HG03095 (cell line): ENCODE data around the gene FBRSL1.
"Not testable (repeated sequence)": the region's sequence is repeated elsewhere in the genome, so short reads cannot be mapped to it uniquely, and the experiment has no call there.

Source experiments
- ATAC-seq: cut with Tn5 transposase; IDR thresholded peaks from one replicate; pipeline ENCODE4 v1.9.1; 2021; ENCODE audit warnings: moderate library complexity; ENCODE audit not compliant: unreplicated experiment

The FBRSL1 gene

GRCh38 chr12:132470397-132470796 is 19.6 kb upstream of the FBRSL1 start:
- no peak for ATAC-seq

DNA sequence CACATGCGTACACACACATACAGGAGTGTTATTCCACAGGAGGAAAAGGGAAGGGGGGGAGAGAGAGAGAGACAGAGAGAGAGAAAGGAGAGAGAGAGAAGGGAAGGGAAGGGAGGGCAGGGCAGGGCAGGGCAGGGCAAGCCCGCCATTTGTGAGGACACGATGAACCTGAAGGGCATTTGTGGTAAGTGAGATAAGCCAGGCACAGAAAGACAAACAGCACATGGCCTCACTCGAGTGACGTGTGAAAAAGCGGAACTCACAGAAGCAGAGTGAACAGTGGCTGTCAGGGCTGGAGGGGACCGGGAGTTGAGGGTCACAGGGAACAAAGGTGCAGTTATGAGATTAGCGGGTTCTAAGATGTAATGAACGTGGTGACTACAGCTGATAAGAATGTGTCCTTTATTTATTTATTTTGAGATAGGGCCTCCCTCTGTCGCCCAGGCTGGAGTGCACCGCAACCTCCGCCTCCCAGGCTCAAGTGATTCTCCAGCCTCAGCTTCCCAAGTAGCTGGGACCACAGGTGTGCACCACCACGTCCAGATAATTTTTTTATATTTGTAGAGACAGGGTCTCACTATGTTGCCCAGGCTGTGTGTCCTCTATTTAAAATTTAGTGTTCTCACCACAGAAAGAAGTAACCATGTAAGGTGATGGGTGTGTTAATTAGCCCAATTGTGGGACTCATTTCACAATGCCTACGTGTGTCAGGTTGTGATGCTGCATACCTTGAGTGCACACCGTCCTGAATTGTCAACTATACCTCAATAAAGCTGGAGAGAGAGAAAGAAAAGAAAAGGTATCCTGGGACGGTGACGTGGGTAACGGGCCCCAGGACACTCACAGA is 18.7 kb upstream of the FBRSL1 start:
- no peak for ATAC-seq

DNA sequence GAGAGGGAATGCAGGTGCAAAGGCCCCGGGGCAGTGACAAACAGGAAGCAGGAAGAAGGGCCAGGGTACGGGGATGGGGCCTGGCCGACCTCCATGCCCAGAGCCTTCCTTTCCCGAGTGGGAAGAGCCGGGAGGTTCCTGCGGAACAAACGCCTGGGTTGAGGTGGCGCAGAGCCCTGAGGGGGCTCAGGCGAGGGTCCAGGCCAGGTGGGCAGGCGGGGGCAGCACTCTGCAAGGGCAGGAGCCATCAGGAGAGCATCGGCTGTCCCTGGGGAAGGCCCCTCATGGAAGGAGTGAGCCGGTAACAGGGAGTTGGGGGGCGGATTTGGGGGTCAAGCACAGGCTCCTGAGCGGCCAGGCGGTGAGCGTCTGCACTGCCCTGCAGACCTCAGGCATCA is 18.1 kb upstream of the FBRSL1 start:
- ATAC-seq, result no peak

- ATAC-seq, result no peak
Measured at GRCh38 chr12:132472386-132472785, 17.6 kb upstream of the FBRSL1 start.

- ATAC-seq, result no peak
Measured at GRCh38 chr12:132474237-132474741, 15.7 kb upstream of the FBRSL1 start.

DNA sequence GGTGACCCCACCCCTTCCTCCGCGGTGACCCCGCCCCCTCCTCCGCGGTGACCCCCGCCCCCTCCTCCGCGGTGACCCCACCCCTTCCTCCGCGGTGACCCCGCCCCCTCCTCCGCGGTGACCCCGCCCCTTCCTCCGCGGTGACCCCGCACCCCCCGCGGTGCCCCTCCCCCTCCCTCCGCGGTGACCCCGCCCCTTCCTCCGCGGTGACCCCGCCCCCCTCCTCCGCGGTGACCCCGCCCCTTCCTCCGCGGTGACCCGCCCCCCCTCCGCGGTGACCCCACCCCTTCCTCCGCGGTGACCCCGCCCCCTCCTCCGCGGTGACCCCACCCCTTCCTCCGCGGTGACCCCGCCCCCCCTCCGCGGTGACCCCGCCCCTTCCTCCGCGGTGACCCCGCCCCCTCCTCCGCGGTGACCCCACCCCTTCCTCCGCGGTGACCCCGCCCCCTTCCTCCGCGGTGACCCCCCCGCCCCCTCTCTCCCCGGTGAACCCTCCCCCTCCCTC is 15.1 kb upstream of the FBRSL1 start:
- not testable (repeated sequence) for ATAC-seq

GRCh38 chr12:132475304-132476037 is 14.5 kb upstream of the FBRSL1 start:
- no peak for ATAC-seq

DNA sequence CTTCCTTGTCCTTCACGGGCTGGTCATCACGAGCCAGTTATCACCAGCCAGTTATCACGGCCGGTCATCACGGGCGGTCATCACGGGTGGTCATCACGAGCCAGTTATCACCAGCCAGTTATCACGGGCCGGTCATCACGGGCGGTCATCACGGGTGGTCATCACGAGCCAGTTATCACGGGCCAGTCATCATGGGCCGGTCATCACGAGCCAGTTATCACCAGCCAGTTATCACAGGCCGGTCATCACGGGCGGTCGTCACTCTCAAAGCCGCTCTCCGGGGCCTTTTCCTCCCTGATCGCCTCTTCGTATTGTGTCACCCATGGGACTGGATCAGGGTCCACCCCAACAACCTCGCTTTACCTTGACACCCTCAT is 13.9 kb upstream of the FBRSL1 start:
- no peak for ATAC-seq

DNA sequence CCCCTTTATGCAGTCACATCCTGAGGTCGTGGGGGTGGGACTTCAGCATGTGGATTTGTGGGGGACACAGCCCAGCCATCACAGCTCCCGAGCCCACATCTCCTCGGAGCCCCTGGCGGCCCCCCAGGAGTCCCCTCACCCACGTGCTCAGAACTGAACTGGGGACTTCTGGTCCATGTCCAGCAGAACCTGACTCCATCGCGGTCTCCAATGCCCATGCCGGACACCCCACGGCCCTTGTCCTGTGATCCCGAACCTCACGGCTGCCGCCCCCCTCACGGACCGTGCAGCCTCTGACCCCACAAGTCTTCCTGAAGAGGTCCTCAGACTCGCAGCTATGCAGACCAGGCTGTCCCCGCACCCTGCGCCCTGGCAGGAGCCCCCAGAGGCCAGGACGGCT is 13.5 kb upstream of the FBRSL1 start:
- ATAC-seq, result no peak

- no peak for ATAC-seq
Measured at GRCh38 chr12:132477017-132477702, 12.8 kb upstream of the FBRSL1 start.

DNA sequence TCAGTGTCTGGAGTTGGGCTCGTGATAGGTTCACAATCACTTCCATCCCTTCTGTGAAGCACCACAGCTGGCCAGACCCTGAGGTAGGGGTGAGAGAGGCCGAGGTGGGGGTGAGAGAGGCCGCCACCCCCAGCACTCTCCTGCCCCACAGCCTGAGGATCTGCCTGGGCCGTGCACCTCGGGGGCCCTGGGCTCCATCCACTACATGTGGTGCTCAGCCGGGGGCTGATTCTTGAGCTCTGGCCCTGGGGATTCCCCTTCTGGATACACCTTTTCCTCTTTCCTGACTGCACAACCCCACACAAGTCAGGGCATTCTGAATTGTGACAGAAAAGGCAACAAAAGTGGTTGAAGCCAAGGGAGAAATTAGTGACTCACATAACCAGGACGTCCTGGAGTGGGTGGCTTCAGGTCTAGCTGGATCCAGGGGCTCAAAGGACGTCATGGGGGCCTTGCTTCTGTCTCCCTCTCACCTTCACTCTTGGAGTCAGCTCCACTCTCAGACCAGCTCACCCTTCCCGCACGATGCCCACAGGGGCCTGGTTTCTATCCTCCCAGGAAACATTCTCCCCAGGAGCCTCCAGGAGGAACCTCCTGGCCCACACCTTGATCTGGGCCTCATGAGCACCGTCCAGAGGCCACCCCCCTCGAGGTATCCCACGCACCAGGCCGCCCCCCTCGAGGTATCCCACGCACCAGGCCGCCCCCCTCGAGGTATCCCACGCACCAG is 12.1 kb upstream of the FBRSL1 start:
- no peak for ATAC-seq

DNA sequence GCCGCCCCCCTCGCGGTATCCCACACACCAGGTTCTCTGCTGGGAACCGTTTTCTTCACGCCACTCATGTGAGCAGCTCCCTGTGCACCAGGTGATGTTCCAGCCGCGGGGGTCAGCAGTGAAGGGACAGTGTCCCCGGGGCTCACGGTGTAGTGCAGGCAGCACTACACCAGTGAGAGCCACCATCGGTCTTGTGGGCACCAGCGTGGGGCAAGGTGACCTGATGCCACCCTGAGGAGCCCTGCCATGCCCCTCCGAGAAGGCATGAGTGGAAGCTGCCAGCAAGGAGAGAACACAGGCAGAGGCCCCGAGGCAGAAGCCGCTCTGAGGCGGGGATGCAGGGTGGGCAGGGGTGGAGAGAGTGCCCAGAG is 11.5 kb upstream of the FBRSL1 start:
- ATAC-seq, result no peak

GRCh38 chr12:132478845-132479244 is 11.1 kb upstream of the FBRSL1 start:
- no peak for ATAC-seq

DNA sequence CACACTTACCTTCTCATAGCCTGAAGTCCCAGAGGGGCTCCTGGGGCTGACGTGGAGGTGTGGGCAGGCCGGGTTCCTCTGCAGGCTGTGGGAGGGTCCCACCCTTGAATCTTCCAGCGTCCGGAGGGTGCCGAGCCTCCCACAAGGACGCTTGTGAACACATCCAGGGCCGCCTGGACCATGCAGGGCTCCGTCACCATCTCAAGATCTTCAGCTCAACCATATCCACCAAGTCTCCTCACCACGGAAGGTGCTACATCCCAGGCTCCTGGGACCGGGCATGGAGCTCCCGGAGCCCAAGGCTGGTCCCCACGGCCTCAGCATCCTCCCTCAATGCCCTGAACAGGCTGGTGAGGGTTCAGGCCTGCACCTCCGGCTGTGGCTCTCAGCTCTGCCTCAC is 10.7 kb upstream of the FBRSL1 start:
- no peak for ATAC-seq

- no peak for ATAC-seq
Measured at GRCh38 chr12:132479938-132480622, 9.9 kb upstream of the FBRSL1 start.

DNA sequence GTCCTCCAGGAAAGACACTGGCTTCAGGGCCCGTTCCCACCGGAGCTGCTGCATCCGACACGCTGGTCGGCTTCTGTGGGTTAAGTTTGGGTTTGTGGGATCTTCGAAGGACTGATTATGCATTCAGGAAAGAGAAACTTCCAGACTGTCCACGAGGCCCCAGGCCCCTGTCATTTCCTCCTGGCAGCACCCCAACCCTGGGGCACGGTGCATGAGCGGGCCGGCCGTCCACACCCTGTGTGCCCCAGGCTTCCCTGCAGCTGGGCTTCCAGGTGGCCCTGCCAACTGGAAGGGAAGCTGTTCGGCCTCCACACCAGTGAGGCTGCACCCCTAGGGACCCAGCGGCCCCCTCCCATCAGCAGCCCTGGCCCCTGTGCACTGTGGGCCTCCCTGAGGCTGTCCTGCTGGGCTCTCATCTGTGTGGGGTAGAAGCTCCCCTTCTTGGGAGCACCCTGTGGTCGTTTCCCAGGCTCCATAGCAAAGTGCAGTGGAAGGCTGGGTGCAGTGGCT is 9.3 kb upstream of the FBRSL1 start:
- no peak for ATAC-seq

GRCh38 chr12:132481345-132481744 is 8.6 kb upstream of the FBRSL1 start:
- no peak for ATAC-seq

GRCh38 chr12:132481771-132482745 is 7.9 kb upstream of the FBRSL1 start:
- ATAC-seq, result no peak

GRCh38 chr12:132482771-132483170 is 7.2 kb upstream of the FBRSL1 start:
- no peak for ATAC-seq
